Peyer's patch (tissue), 4 donors: Measurements from ENCODE around the gene ZNF18. TPM values are rescaled to one million over a fixed set of nuclear protein-coding genes. Genes with fewer than 3 reads are reported as not detected.
"Not testable (repeated sequence)": the region's sequence is repeated elsewhere in the genome, so short reads cannot be mapped to it uniquely, and the experiment has no call there.

Source experiments
- DNase-seq, 3 donors: peaks; one replicate each; pipeline ENCODE4 v3.0.0-alpha.2; 2017 to 2019
- H3K27ac ChIP-seq, 4 donors: fragments of 200-600 bp; sonication (generic); one replicate each; pipeline ENCODE4 v1.5.1; 2016 to 2019
- H3K27me3 ChIP-seq, 2 donors: fragments of 200-600 bp; sonication (generic); one replicate each; pipeline ENCODE4 v1.5.1; 2019
- H3K36me3 ChIP-seq, 3 donors: fragments of 200-600 bp; sonication (generic); one replicate each; pipeline ENCODE4 v1.5.1; 2016 to 2019
- H3K4me1 ChIP-seq, 4 donors: fragments of 200-600 bp; sonication (generic); one replicate each; pipeline ENCODE4 v1.5.1; 2016 to 2019
- H3K4me3 ChIP-seq, 4 donors: fragments of 200-600 bp; sonication (generic); 1 replicate in 3 of 4; 2 replicates in 1 of 4; pipeline ENCODE4 v1.5.1; 2016 to 2019; ENCODE audit warnings: mild to moderate bottlenecking in 1 of 4
- H3K9me3 ChIP-seq, 4 donors: fragments of 200-600 bp; sonication (generic); one replicate each; pipeline ENCODE4 v1.5.1; 2016 to 2019; ENCODE audit warnings: mild to moderate bottlenecking in 1 of 4
- POLR2A ChIP-seq, 2 donors: fragments of 450-650 bp; IDR thresholded peaks; one replicate each; pipeline ENCODE4 v1.5.1; 2017; ENCODE audit warnings: antibody characterized with exemption in 2 of 2, mild to moderate bottlenecking in 2 of 2, moderate library complexity in 2 of 2
- total RNA-seq, 4 donors: library from RNA; depleted of rRNA; stranded (reverse); fragments of >200 nt; gene quantifications; one replicate each; pipeline ENCODE4 v1.1.0, GENCODE V29; 2016
- TF ChIP-seq, protein P1 (sequence below), 6 experiments: fragments of 450-650 bp in 4 of 6; fragments of 200-600 bp in 2 of 6; sonication (generic) in 1 of 6; IDR thresholded peaks; one replicate each; pipeline ENCODE4 v1.5.1; 2017 to 2019; ENCODE audit warnings: antibody characterized with exemption in 6 of 6, mild to moderate bottlenecking in 3 of 6, moderate library complexity in 1 of 6

ZNF18 gene
- total RNA-seq, 4 donors from 2014 or later = 6.0 to 18.2 (median 8.8) TPM

DNA sequence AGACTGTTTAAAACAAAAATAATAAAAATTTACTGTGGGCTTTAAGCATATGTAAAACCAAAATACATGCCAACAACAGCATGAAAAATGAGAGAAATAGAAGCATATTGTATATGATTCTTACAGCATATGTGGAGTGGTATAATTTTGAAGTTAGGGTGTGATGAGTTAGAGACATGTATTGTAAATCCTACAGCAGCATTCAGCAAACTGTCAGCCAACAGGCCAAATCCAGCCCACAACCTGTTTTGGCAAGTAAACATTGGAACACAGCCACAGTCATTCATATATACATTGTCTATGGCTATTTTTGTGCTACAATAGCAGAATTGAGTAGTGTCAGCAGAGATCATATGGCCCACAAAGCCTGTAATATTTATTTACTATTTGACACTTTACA, 42.3 kb downstream of the ZNF18 start:
- Histone ChIP-seq H3K27ac (no peak overlapping the region), H3K36me3 (no peaks in the 10 kb centered on the region), H3K27me3 (no peaks in the 10 kb centered on the region), H3K4me1 (no peaks in the 10 kb centered on the region), H3K9me3 (peaks cover 0 to 9% (median 0%) of the 10 kb centered on the region in 4 donors), H3K4me3 (no peak overlapping the region)
- TF ChIP-seq, protein P1, sequence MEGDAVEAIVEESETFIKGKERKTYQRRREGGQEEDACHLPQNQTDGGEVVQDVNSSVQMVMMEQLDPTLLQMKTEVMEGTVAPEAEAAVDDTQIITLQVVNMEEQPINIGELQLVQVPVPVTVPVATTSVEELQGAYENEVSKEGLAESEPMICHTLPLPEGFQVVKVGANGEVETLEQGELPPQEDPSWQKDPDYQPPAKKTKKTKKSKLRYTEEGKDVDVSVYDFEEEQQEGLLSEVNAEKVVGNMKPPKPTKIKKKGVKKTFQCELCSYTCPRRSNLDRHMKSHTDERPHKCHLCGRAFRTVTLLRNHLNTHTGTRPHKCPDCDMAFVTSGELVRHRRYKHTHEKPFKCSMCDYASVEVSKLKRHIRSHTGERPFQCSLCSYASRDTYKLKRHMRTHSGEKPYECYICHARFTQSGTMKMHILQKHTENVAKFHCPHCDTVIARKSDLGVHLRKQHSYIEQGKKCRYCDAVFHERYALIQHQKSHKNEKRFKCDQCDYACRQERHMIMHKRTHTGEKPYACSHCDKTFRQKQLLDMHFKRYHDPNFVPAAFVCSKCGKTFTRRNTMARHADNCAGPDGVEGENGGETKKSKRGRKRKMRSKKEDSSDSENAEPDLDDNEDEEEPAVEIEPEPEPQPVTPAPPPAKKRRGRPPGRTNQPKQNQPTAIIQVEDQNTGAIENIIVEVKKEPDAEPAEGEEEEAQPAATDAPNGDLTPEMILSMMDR (IDR thresholded peaks at IDR 0.05) = no peak
- TF ChIP-seq POLR2A (IDR thresholded peaks at IDR 0.05) = no peak
- no peak for DNase-seq

DNA sequence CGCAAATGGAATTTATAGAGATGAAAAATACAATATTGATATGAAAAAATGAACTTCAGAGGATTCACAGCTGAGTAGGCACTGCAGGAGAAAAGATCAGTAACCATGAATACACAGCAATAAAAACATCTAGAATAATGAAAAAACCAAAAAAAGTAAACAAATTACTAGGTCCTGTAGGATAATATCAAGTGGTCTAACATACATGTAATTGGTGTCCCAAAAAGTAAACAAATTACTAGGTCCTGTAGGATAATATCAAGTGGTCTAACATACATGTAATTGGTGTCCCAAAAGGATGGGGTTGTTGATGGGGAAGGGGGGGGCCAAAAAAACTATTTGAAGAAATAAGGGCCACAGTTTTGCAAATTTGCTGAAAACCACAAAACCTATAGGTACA, 43.4 kb downstream of the ZNF18 start:
- no peak for TF ChIP-seq POLR2A (IDR thresholded peaks at IDR 0.05)
- TF ChIP-seq, protein P1 (IDR thresholded peaks at IDR 0.05) = no peak
- Histone ChIP-seq H3K4me3 (no peak overlapping the region), H3K4me1 (no peaks in the 10 kb centered on the region), H3K36me3 (no peaks in the 10 kb centered on the region), H3K27me3 (no peaks in the 10 kb centered on the region), H3K9me3 (peaks cover 0 to 9% (median 0%) of the 10 kb centered on the region in 4 donors), H3K27ac (no peak overlapping the region)
- no peak for DNase-seq

DNA sequence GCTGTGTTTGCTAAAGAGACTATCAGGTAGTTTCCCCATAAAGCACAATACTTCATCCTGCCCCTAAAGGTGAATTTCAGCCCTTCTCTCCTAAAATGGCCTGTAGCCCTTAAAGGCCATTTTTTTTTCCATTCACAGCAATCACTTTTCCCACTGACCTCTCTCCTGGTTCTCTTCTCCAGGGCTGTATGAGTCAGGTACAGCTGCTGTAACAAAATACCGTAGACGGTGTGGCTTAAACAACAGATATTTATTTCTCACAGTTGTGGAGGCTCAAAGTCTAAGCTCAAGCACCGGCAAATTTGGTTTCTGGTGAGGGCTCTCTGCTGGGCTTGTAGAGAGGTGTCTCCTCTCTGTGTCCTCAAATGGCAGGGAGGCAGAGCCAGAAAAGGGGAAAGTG, 44.7 kb downstream of the ZNF18 start:
- Histone ChIP-seq H3K36me3 (no peaks in the 10 kb centered on the region), H3K9me3 (peaks cover 0 to 9% (median 0%) of the 10 kb centered on the region in 4 donors), H3K4me1 (no peaks in the 10 kb centered on the region), H3K4me3 (no peak overlapping the region), H3K27ac (no peak overlapping the region), H3K27me3 (no peaks in the 10 kb centered on the region)
- TF ChIP-seq POLR2A (IDR thresholded peaks at IDR 0.05) = no peak
- TF ChIP-seq, protein P1 (IDR thresholded peaks at IDR 0.05) = no peak
- DNase-seq = no peak

DNA sequence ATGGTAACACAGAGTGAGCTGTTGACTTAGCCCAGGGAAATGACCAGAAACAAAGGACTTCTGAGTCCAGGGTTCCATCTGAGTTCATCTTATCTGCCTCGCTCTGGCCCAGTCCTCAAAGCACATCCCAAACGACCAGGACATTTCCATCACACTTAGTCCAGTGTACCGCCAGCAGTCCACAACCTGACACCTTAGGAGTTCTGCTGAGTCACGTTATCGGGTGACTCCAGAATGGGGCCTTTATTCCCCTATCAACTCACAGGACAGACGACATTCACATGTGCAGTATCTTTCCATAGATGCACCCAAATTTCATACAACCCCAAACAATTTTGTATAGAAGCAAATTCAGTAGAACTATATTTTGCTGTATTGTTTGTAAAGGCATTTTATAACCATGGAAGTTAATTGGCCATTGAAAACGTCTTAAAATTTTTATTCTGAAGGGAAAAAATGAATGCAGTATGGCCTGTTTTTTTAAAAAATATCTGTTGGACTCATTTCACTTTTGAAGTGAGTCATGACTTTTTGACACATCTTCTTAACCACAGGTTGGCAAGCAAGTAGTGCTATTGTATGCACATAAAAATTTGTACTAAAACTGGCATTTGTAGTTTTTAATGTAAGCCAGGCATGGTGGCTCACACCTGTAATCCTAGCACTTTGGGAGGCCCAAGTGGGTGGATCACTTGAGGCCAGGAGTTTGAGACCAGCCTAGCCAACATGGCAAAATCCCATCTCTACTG, 46.3 kb downstream of the ZNF18 start:
- no peak for TF ChIP-seq POLR2A (IDR thresholded peaks at IDR 0.05)
- TF ChIP-seq, protein P1 (IDR thresholded peaks at IDR 0.05) = no peak
- Histone ChIP-seq H3K4me3 (no peak overlapping the region), H3K9me3 (peaks cover 0 to 9% (median 0%) of the 10 kb centered on the region in 4 donors), H3K27me3 (no peaks in the 10 kb centered on the region), H3K36me3 (no peaks in the 10 kb centered on the region), H3K4me1 (no peaks in the 10 kb centered on the region), H3K27ac (no peak overlapping the region)
- DNase-seq = no peak

DNA sequence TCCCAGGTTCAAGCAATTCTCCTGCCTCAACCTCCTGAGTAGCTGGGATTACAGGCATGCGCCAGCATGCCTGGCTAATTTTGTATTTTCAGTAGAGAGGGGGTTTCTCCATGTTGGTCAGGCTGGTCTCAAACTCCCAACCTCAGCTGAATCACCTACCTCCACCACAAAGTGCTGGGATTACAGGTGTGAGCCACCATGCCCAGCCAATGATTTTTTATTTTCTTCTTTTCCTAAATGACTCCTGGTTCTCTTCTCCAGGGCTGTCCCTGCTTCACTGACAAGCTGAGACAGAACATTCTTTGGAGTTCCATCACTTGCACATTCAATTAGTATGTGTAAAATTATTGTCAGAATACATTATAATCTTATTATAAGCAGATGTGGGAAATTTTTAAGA, 47.7 kb downstream of the ZNF18 start:
- not testable (repeated sequence) for H3K9me3 ChIP-seq, H3K4me1 ChIP-seq, H3K36me3 ChIP-seq, H3K27me3 ChIP-seq, H3K27ac ChIP-seq, DNase-seq, H3K4me3 ChIP-seq

DNA sequence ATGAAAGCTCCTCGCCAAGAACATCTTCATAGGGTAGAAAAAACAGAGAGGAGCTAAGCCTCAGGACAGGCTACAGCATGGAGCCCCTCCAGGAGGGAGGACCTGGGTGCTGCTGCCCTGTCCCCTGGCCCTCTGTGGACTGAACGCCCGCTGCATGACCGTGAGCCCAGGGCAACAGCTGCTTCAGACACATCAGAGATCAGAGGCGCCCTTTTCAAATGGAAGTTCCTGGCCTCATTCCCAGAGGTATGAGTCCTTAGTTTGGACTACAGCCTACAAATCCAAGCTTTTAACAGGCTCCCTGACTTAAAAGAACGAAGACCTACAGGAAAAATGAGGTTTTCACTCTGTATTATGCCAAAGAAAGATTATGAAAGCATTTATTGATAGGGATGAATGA, 48.5 kb downstream of the ZNF18 start:
- TF ChIP-seq POLR2A (IDR thresholded peaks at IDR 0.05) = no peak
- TF ChIP-seq, protein P1 (IDR thresholded peaks at IDR 0.05) = no peak
- DNase-seq = no peak
- H3K4me3 ChIP-seq = no peak overlapping the region

More for the DNA sequence above, 48.5 kb downstream of the ZNF18 start:
- peaks cover 0 to 4% (median 0%) of the 10 kb centered on the region in 4 donors for H3K9me3 ChIP-seq
- H3K27ac ChIP-seq = no peak overlapping the region
- no peaks in the 10 kb centered on the region for H3K4me1 ChIP-seq
- H3K27me3 ChIP-seq = no peaks in the 10 kb centered on the region
- H3K36me3 ChIP-seq = no peaks in the 10 kb centered on the region
